Esophagus muscularis mucosa (tissue), 3 donors: ENCODE data around the gene EVC.

Source experiments
- CTCF ChIP-seq, 3 experiments: fragments of 200-600 bp in 2 of 3; fragments of 450-650 bp in 1 of 3; sonication (generic) in 2 of 3; IDR thresholded peaks; one replicate each; pipeline ENCODE4 v1.5.1; 2017 to 2019; ENCODE audit warnings: antibody characterized with exemption in 3 of 3, mild to moderate bottlenecking in 2 of 3, moderate library complexity in 1 of 3
- POLR2A ChIP-seq: fragments of 450-650 bp; IDR thresholded peaks from one replicate; pipeline ENCODE4 v1.6.1; 2017; ENCODE audit warnings: antibody characterized with exemption, moderate library complexity, mild to moderate bottlenecking, low read depth
- POLR2AphosphoS5 ChIP-seq, 2 donors: sonication (generic); formaldehyde crosslinking; IDR thresholded peaks; one replicate each; pipeline ENCODE4 v1.6.1; 2017; ENCODE audit warnings: antibody characterized with exemption in 2 of 2

GRCh38 chr4:5662555-5662954 lies 48.4 kb upstream of the EVC start:
- no peak for TF ChIP-seq POLR2A
- no peak for TF ChIP-seq CTCF (IDR thresholded peaks at IDR 0.05)
- TF ChIP-seq POLR2AphosphoS5 (IDR thresholded peaks at IDR 0.05), result no peak
